Measurements from ENCODE around the gene PPP1R3D. TPM values are rescaled to one million over a fixed set of nuclear protein-coding genes. Genes with fewer than 3 reads are reported as not detected.

Gene PPP1R3D
- total RNA-seq, 4 donors from 2014 or later: 14.5 to 20.0 (median 16.1) TPM

DNA sequence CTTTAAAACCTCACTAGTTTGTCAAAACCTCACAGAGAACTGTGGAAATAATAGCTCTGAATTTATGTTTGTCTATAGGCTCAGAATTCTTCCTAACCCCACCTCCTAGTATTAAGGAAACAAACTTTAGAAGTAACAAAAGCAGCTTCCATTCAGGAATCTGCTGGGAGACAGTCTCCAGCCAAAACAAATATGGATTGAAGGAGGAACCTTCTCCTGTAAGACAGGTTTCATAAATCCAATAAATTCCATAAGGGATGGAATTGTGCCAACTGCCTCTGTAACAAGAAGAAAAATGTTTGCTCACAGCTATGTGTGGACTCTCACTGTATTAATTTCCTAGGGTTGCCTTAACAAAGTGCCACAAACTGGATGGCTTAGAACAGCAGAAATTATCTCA is 14.2 kb downstream of the PPP1R3D start:
- DNase-seq (ENCODE audit: low spot score in 2 of 2): no peak
- intact Hi-C loops (cut with DNase I; ENCODE audit: low total_unique reads): no loop called here
- no peak overlapping the region for H3K4me3 ChIP-seq (ENCODE audit: low read depth, poor library complexity, severe bottlenecking)
- TF ChIP-seq, protein P1, sequence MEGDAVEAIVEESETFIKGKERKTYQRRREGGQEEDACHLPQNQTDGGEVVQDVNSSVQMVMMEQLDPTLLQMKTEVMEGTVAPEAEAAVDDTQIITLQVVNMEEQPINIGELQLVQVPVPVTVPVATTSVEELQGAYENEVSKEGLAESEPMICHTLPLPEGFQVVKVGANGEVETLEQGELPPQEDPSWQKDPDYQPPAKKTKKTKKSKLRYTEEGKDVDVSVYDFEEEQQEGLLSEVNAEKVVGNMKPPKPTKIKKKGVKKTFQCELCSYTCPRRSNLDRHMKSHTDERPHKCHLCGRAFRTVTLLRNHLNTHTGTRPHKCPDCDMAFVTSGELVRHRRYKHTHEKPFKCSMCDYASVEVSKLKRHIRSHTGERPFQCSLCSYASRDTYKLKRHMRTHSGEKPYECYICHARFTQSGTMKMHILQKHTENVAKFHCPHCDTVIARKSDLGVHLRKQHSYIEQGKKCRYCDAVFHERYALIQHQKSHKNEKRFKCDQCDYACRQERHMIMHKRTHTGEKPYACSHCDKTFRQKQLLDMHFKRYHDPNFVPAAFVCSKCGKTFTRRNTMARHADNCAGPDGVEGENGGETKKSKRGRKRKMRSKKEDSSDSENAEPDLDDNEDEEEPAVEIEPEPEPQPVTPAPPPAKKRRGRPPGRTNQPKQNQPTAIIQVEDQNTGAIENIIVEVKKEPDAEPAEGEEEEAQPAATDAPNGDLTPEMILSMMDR (IDR thresholded peaks at IDR 0.05): no peak
- TF ChIP-seq POLR2A (IDR thresholded peaks at IDR 0.05): no peak

DNA sequence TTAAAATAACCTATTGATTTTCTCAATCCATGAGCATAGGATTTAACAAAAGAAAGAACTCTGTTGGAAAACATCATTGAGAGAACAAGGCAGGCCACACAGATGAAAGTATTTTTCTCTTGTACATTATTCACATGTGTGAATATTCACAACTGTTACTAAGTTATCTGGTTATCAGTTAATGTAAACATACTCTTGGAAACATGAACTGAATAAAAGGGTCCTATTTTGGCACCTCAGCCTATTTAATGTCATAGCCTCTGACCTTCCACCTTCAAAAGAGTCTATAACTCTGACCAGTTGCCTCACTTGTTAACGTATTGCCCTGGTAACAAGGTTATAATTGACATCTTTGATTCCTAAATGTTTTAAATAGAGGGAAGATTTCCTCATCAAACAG is 14.7 kb downstream of the PPP1R3D start:
- no peak for DNase-seq (ENCODE audit: low spot score in 2 of 2)
- WGBS, 2 donors: 84 to 85% methylated on average over 1 of the region's 1 CpG
- no peak overlapping the region for H3K4me3 ChIP-seq (ENCODE audit: low read depth, poor library complexity, severe bottlenecking)
- TF ChIP-seq, protein P1 (IDR thresholded peaks at IDR 0.05): no peak
- TF ChIP-seq POLR2A (IDR thresholded peaks at IDR 0.05): no peak
- intact Hi-C loops (cut with DNase I; ENCODE audit: low total_unique reads): no loop called here

DNA sequence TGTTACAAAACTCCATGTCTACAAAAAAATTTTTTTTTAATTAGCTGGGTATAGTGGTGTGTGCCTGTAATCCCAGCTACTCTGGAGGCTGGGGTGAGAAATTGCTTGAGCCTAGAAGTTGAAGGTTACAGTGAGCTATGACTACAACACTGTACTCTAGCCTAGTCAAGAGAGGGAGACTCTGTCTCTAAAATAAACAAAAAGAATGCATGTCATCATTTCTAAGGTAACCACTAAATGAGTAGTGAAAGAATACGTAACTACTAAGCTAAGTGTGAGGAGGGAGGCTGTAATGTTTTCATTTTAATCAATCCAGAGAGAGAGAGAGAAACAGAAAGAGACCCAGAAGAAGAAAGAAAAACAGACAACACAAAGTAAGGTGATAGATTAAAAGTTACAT is 16.6 kb downstream of the PPP1R3D start:
- TF ChIP-seq POLR2A (IDR thresholded peaks at IDR 0.05): no peak
- TF ChIP-seq, protein P1 (IDR thresholded peaks at IDR 0.05): no peak
- WGBS, 2 donors: 87 to 90% methylated on average over 1 of the region's 1 CpG
- no peak overlapping the region for H3K4me3 ChIP-seq (ENCODE audit: low read depth, poor library complexity, severe bottlenecking)
- no peak for DNase-seq (ENCODE audit: low spot score in 2 of 2)
- intact Hi-C loops (cut with DNase I; ENCODE audit: low total_unique reads): no loop called here

DNA sequence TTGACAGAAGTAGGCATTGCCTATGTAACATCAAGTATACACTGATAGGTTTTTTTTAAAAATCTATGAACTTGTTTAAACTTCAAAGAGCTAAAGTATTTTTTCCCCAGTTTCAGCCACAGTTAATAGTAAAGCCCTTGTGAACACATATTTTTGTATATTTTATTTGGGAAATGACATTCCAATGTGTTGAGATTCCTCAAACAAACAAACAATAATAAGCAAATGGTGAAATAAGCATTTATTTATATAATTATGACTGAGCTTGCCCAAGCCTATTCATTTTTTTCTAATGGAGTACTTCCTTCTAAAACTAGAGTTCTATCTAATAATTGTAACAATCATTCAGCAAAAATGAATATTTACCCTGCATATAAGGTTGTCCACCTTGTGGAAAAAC is 19.2 kb downstream of the PPP1R3D start:
- no peak overlapping the region for H3K4me3 ChIP-seq (ENCODE audit: low read depth, poor library complexity, severe bottlenecking)
- DNase-seq (ENCODE audit: low spot score in 2 of 2): no peak
- TF ChIP-seq, protein P1 (IDR thresholded peaks at IDR 0.05): no peak
- TF ChIP-seq POLR2A (IDR thresholded peaks at IDR 0.05): no peak
- intact Hi-C loops (cut with DNase I; ENCODE audit: low total_unique reads): no loop called here

DNA sequence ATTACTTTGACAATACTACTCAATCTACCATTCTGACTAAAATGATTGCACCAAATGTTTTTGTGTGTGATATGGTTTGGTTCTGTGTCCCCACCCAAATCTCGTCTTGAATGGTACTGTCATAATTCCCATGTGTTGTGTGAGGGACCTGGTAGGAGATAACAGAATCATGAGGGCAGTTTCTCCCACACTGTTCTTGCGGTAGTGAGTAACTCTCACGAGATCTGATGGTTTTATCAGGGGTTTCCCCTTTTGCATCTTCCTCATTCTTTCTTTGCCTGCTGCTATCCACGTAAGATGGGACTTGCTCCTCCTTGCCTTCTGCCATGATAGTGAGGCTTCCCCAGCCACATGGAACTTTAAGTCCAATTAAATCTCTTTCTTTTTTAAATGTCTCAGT is 27.5 kb downstream of the PPP1R3D start:
- no peak for DNase-seq (ENCODE audit: low spot score in 2 of 2)
- intact Hi-C loops (cut with DNase I; ENCODE audit: low total_unique reads): no loop called here

DNA sequence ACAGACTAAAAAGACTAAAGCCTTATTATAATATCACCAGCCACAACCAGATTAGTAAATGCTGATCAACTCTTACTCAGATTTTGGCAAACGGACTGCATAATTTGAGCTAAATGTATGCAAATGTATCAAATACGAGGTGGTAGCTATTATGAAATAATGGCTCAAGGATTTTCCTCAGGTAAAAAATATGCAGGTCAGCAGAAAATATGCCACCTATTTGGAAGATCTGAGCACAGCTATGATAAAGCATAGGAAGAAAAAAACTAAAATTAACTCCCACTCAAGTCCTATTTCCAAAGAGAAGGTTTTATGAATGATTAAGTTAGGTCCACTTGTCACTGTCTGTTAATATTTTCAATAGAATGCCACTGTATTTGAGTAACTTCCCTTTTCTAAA is 29.1 kb downstream of the PPP1R3D start:
- TF ChIP-seq, protein P1 (IDR thresholded peaks at IDR 0.05): no peak
- TF ChIP-seq POLR2A (IDR thresholded peaks at IDR 0.05): no peak
- WGBS, 2 donors: 41 to 61% methylated on average over 2 of the region's 2 CpGs

More for the DNA sequence above, 27.5 kb downstream of the PPP1R3D start:
- 69 to 74% methylated on average over 4 of the region's 4 CpGs for WGBS, 2 donors
- no peak for TF ChIP-seq POLR2A (IDR thresholded peaks at IDR 0.05)
- TF ChIP-seq, protein P1 (IDR thresholded peaks at IDR 0.05): no peak
- no peak overlapping the region for H3K4me3 ChIP-seq (ENCODE audit: low read depth, poor library complexity, severe bottlenecking)

More for the DNA sequence above, 29.1 kb downstream of the PPP1R3D start:
- intact Hi-C loops (cut with DNase I; ENCODE audit: low total_unique reads): no loop called here
- H3K4me3 ChIP-seq (ENCODE audit: low read depth, poor library complexity, severe bottlenecking): no peak overlapping the region
- no peak for DNase-seq (ENCODE audit: low spot score in 2 of 2)
